H9 (cell line): Measurements from ENCODE around the gene MYBPC3. TPM values are rescaled to one million over a fixed set of nuclear protein-coding genes. Genes with fewer than 3 reads are reported as not detected.

Experiments
- DNase-seq: peaks from one replicate; pipeline ENCODE4 v3.0.0-alpha.2; 2017
- H2AFZ ChIP-seq: one replicate; pipeline ENCODE4 v1.6.1; 2013; ENCODE audit warnings: mild to moderate bottlenecking, low read length, control low read depth, moderate library complexity
- H2AK5ac ChIP-seq: 2 replicates; pipeline ENCODE4 v1.6.1; 2013; ENCODE audit warnings: low read length, control low read depth, mixed read lengths; ENCODE audit not compliant: insufficient read length
- H2BK120ac ChIP-seq: one replicate; pipeline ENCODE4 v1.6.1; 2013; ENCODE audit warnings: low read depth, mild to moderate bottlenecking, low read length, control low read depth, inconsistent platforms; ENCODE audit not compliant: poor library complexity, severe bottlenecking
- H2BK12ac ChIP-seq: 2 replicates; pipeline ENCODE4 v1.6.1; 2013; ENCODE audit warnings: low read length, control low read depth, mixed read lengths, low read depth; ENCODE audit not compliant: insufficient read length
- H2BK15ac ChIP-seq: 2 replicates; pipeline ENCODE4 v1.6.1; 2013; ENCODE audit warnings: low read depth, low read length, control low read depth
- H2BK20ac ChIP-seq: one replicate; pipeline ENCODE4 v1.6.1; 2013; ENCODE audit warnings: low read depth, mild to moderate bottlenecking, low read length, control low read depth, inconsistent platforms; ENCODE audit not compliant: poor library complexity, severe bottlenecking
- H2BK5ac ChIP-seq: 2 replicates; pipeline ENCODE4 v1.6.1; 2013; ENCODE audit warnings: low read length, control low read depth, mixed read lengths; ENCODE audit not compliant: insufficient read length
- H3K14ac ChIP-seq: 2 replicates; pipeline ENCODE4 v1.6.1; 2013; ENCODE audit warnings: low read length, control low read depth; ENCODE audit not compliant: insufficient read depth
- H3K18ac ChIP-seq: 2 replicates; pipeline ENCODE4 v1.6.1; 2013; ENCODE audit warnings: low read depth, mild to moderate bottlenecking, mixed read lengths, low read length, control low read depth; ENCODE audit not compliant: insufficient read length
- H3K23ac ChIP-seq: 2 replicates; pipeline ENCODE4 v1.6.1; 2013; ENCODE audit warnings: low read length, control low read depth, mixed read lengths, low read depth; ENCODE audit not compliant: insufficient read length
- H3K23me2 ChIP-seq: 2 replicates; pipeline ENCODE4 v1.6.1; 2013; ENCODE audit warnings: low read depth, mild to moderate bottlenecking, mixed read lengths, low read length, control low read depth; ENCODE audit not compliant: insufficient read length, poor library complexity, severe bottlenecking
- H3K27ac ChIP-seq: 2 replicates; pipeline ENCODE4 v1.5.1; 2013; ENCODE audit warnings: low read length, control low read depth, mixed read lengths, low read depth; ENCODE audit not compliant: insufficient read length
- H3K27me3 ChIP-seq: 2 replicates; pipeline ENCODE4 v1.6.1; 2013; ENCODE audit warnings: low read length, control low read depth, inconsistent platforms; ENCODE audit not compliant: insufficient read depth
- H3K4ac ChIP-seq: 2 replicates; pipeline ENCODE4 v1.6.1; 2013; ENCODE audit warnings: low read depth, mild to moderate bottlenecking, control low read depth, inconsistent platforms, low read length, moderate library complexity
- H3K4me1 ChIP-seq: 2 replicates; pipeline ENCODE4 v1.6.1; 2013; ENCODE audit warnings: low read length, control low read depth, inconsistent platforms; ENCODE audit not compliant: insufficient read depth
- H3K4me2 ChIP-seq: 2 replicates; pipeline ENCODE4 v1.6.1; 2013; ENCODE audit warnings: low read length, control low read depth, mixed read lengths; ENCODE audit not compliant: insufficient read length, insufficient read depth
- H3K56ac ChIP-seq: 2 replicates; pipeline ENCODE4 v1.6.1; 2013; ENCODE audit warnings: low read depth, mild to moderate bottlenecking, mixed read lengths, low read length, control low read depth; ENCODE audit not compliant: insufficient read length
- H3K79me1 ChIP-seq: 2 replicates; pipeline ENCODE4 v1.6.1; 2013; ENCODE audit warnings: low read depth, mild to moderate bottlenecking, moderate library complexity, low read length, control low read depth, inconsistent platforms; ENCODE audit not compliant: insufficient read depth, poor library complexity, severe bottlenecking
- H3K79me2 ChIP-seq: 2 replicates; pipeline ENCODE4 v1.6.1; 2013; ENCODE audit warnings: low read length, control low read depth, inconsistent platforms; ENCODE audit not compliant: insufficient read depth
- H3K9ac ChIP-seq: 2 replicates; pipeline ENCODE4 v1.6.1; 2013; ENCODE audit warnings: low read length, control low read depth, mixed read lengths; ENCODE audit not compliant: insufficient read length; ENCODE audit errors: extremely low read depth
- H3K9me3 ChIP-seq: one replicate; pipeline ENCODE4 v1.6.1; 2013; ENCODE audit warnings: low read depth, low read length, inconsistent platforms; ENCODE audit not compliant: control insufficient read depth
- H3T11ph ChIP-seq: one replicate; pipeline ENCODE4 v1.6.1; 2013; ENCODE audit warnings: mild to moderate bottlenecking, low read length, control low read depth, inconsistent platforms
- H4K20me1 ChIP-seq: one replicate; pipeline ENCODE4 v1.6.1; 2013; ENCODE audit not compliant: control insufficient read depth, insufficient read length, insufficient read depth
- H4K5ac ChIP-seq: 2 replicates; pipeline ENCODE4 v1.6.1; 2013; ENCODE audit warnings: low read depth, mild to moderate bottlenecking, mixed read lengths, low read length, control low read depth; ENCODE audit not compliant: insufficient read length
- H4K8ac ChIP-seq: replicated peaks from 2 replicates; pipeline ENCODE4 v1.6.1; 2013; ENCODE audit warnings: low read length, control low read depth, mixed read lengths, low read depth; ENCODE audit not compliant: insufficient read length
- H4K91ac ChIP-seq: 2 replicates; pipeline ENCODE4 v1.6.1; 2013; ENCODE audit warnings: low read depth, mild to moderate bottlenecking, moderate library complexity, mixed read lengths, low read length, control low read depth; ENCODE audit not compliant: insufficient read length
- H3K27ac Mint-ChIP-seq, 3 experiments: 2 replicates in 2 of 3; 3 replicates in 1 of 3; pipeline ENCODE4 v1.8.0; 2020 to 2021; ENCODE audit warnings: mixed read lengths in 3 of 3, mild to moderate bottlenecking in 1 of 3, moderate library complexity in 1 of 3
- H3K27me3 Mint-ChIP-seq: 2 replicates; pipeline ENCODE4 v1.8.0; 2021; ENCODE audit warnings: low read depth, mild to moderate bottlenecking, moderate library complexity, mixed read lengths
- H3K36me3 Mint-ChIP-seq, 3 experiments: 2 replicates in 2 of 3; 3 replicates in 1 of 3; pipeline ENCODE4 v1.8.0; 2020 to 2021; ENCODE audit warnings: low read depth in 3 of 3, mixed read lengths in 3 of 3; ENCODE audit not compliant: insufficient read depth in 1 of 3
- H3K4me1 Mint-ChIP-seq, 2 experiments: 2 replicates each; pipeline ENCODE4 v1.8.0; 2020; ENCODE audit warnings: mixed read lengths in 2 of 2
- H3K4me3 Mint-ChIP-seq, 2 experiments: 2 replicates in 1 of 2; 3 replicates in 1 of 2; pipeline ENCODE4 v1.8.0; 2020 to 2021; ENCODE audit warnings: mild to moderate bottlenecking in 2 of 2, mixed read lengths in 2 of 2, moderate library complexity in 1 of 2
- H3K9me3 Mint-ChIP-seq, 2 experiments: 2 replicates in 1 of 2; 3 replicates in 1 of 2; pipeline ENCODE4 v1.8.0; 2020; ENCODE audit warnings: mild to moderate bottlenecking in 2 of 2, mixed read lengths in 2 of 2, moderate library complexity in 1 of 2
- CTCF ChIP-seq: fragments of 200-600 bp; sonication (generic); conservative IDR thresholded peaks from 3 replicates; pipeline ENCODE4 v1.8.0; 2021; ENCODE audit warnings: antibody characterized with exemption, mild to moderate bottlenecking
- WGBS: extraction: QIAGEN DNeasy Blood & Tissue Kit; methylation state at CpG from one replicate; pipeline ENCODE4 v1.1.7; 2013; ENCODE audit warnings: missing lambda C conversion rate, low lambda C conversion rate, mixed read lengths; ENCODE audit not compliant: insufficient read length; ENCODE audit errors: extremely low coverage; 5-methylcytosine and 5-hydroxymethylcytosine counted together
- total RNA-seq: library from RNA; stranded (reverse); gene quantifications from 2 replicates; pipeline ENCODE4 v1.2.1, GENCODE V29; 2021

The MYBPC3 gene
- total RNA-seq, 1 experiment from 2014 or later: not detected

- no peak for TF ChIP-seq CTCF
- Histone ChIP-seq H4K8ac (no peak overlapping the region), H2AFZ (no peak overlapping the region), H2AK5ac (no peak overlapping the region), H3T11ph (no peak overlapping the region), H3K23me2 (no peaks in the 10 kb centered on the region), H2BK12ac (no peak overlapping the region), H4K5ac (no peak overlapping the region), H4K91ac (no peak overlapping the region), H3K27ac (no peak overlapping the region), H3K4ac (no peak overlapping the region), H3K79me2 (no peaks in the 10 kb centered on the region), H3K9me3 (no peaks in the 10 kb centered on the region), H2BK20ac (no peak overlapping the region), H3K4me2 (no peak overlapping the region), H3K23ac (no peak overlapping the region), H3K14ac (no peak overlapping the region), H2BK120ac (no peak overlapping the region), H2BK5ac (no peak overlapping the region), H3K56ac (no peak overlapping the region), H4K20me1 (no peaks in the 10 kb centered on the region), H3K9ac (no peak overlapping the region), H3K4me1 (no peaks in the 10 kb centered on the region), H3K27me3 (no peaks in the 10 kb centered on the region), H3K18ac (no peak overlapping the region), H2BK15ac (no peak overlapping the region), H3K79me1 (no peaks in the 10 kb centered on the region)
- no peaks in the 10 kb centered on the region for H3K9me3 Mint-ChIP-seq
- DNase-seq: no peak
- H3K36me3 Mint-ChIP-seq: no peaks in the 10 kb centered on the region
- H3K4me3 Mint-ChIP-seq: no peak overlapping the region
- peaks cover 11 to 15% of the 10 kb centered on the region in 2 experiments for H3K4me1 Mint-ChIP-seq
- no peaks in the 10 kb centered on the region for H3K27me3 Mint-ChIP-seq
- WGBS: no CpG with 5 or more reads among the region's 29 CpGs
- H3K27ac Mint-ChIP-seq: peak overlapping the region in 1 of 3 experiments; percentile 79; a peak in 2 of 7 replicates
Observed at GRCh38 chr11:47351156-47352126, 1.1 kb downstream of the MYBPC3 start.
